Kidney (tissue), 22 donors: ENCODE data around the gene CD27. TPM values are rescaled to one million over a fixed set of nuclear protein-coding genes. Genes with fewer than 3 reads are reported as not detected.

Experiments
- DNase-seq, 5 donors: peaks; one replicate each; pipeline ENCODE4 v3.0.0-alpha.2; 2013 to 2020
- FAIRE-seq: peaks from 2 replicates; lab custom pipeline; 2012; peaks lifted over from hg19 to GRCh38; lab: Jason Lieb, UNC
- H3K27ac ChIP-seq, 2 donors: one replicate each; pipeline ENCODE4 v1.7.0; 2013; ENCODE audit warnings: low read depth in 2 of 2, low read length in 2 of 2, inconsistent platforms in 1 of 2
- H3K27me3 ChIP-seq: one replicate; pipeline ENCODE4 v1.7.1; 2013; ENCODE audit warnings: low read length, inconsistent platforms; ENCODE audit not compliant: control insufficient read depth, insufficient read depth
- H3K36me3 ChIP-seq, 3 donors: one replicate each; pipeline versions ENCODE4 v1.7.0 to v1.7.1; 2013; ENCODE audit warnings: low read length in 3 of 3, control low read depth in 1 of 3, inconsistent platforms in 1 of 3; ENCODE audit not compliant: insufficient read depth in 3 of 3, control insufficient read depth in 2 of 3
- H3K4me1 ChIP-seq, 3 donors: one replicate each; pipeline versions ENCODE4 v1.7.0 to v1.7.1; 2013; ENCODE audit warnings: low read length in 3 of 3, inconsistent platforms in 1 of 3, low read depth in 1 of 3; ENCODE audit not compliant: control insufficient read depth in 2 of 3, insufficient read depth in 2 of 3
- H3K4me3 ChIP-seq, 3 donors: one replicate each; pipeline versions ENCODE4 v1.7.0 to v1.8.1; 2013; ENCODE audit warnings: low read length in 3 of 3, control low read depth in 1 of 3, inconsistent platforms in 1 of 3
- H3K9ac ChIP-seq, 3 donors: one replicate each; pipeline versions ENCODE4 v1.7.0 to v1.7.1; 2013; ENCODE audit warnings: low read length in 3 of 3, control low read depth in 1 of 3, inconsistent platforms in 1 of 3
- H3K9me3 ChIP-seq, 3 donors: one replicate each; pipeline versions ENCODE4 v1.7.0 to v1.7.1; 2013; ENCODE audit warnings: low read length in 3 of 3, control low read depth in 1 of 3, inconsistent platforms in 1 of 3; ENCODE audit not compliant: control insufficient read depth in 2 of 3, insufficient read depth in 1 of 3
- CTCF ChIP-seq: IDR thresholded peaks from 3 replicates; pipeline ENCODE4 v1.5.1; 2012; ENCODE audit warnings: mild to moderate bottlenecking, moderate library complexity, borderline replicate concordance; ENCODE audit not compliant: insufficient read depth; ENCODE audit errors: extremely low read depth
- intact Hi-C: fragments of 100-400 bp; cut with DNase I; formaldehyde crosslinking; loops from one replicate; pipeline ENCODE4 v1.11.1; 2022
- long read RNA-seq, 10 donors: library from polyadenylated mRNA in 1 of 10; unstranded in 1 of 10; transcript quantifications; one replicate each; pipeline ENCODE4 v2.0.0 and lab custom pipeline, GENCODE V29; 2021 to 2026
- polyA plus RNA-seq: library from polyadenylated mRNA; stranded (reverse); fragments of 350-450 nt; fragmentation: Illumina TruSeq; extraction: RNeasy Lipid Tissue Mini Kit (QIAGEN cat#74804); gene quantifications from one replicate; pipeline ENCODE4 v1.2.3, GENCODE V29; 2014; ENCODE audit warnings: low read depth, low replicate concordance; ENCODE audit not compliant: insufficient read depth
- total RNA-seq: library from RNA; stranded (reverse); fragmentation: NEBNext Ultra II Directional; extraction: Animal tissue kit (Norgen Biotek cat#: 25700); gene quantifications from one replicate; pipeline ENCODE4 v1.2.1, GENCODE V29; 2021
- donor health status: control.
- donor health status: control.
- donor health status: control.
- donor health status: control.
- donor health status: control.
- donor health status: DM: yes; HTN: yes; CAD: no.
- donor health status: Normal renal cell carcinoma (clear cell type).

The CD27 gene
- 6.6 TPM for total RNA-seq
- polyA plus RNA-seq = not detected
- long read RNA-seq, donor 1 = 0 reads
- long read RNA-seq, donor 2 = 0 reads
- long read RNA-seq, donor 3 = 0 reads
- long read RNA-seq, donor 4 = 0 reads
- long read RNA-seq, donor 5 = 0 reads
- long read RNA-seq, donor 6 = 0 reads
- long read RNA-seq, donor 7, partial matches to known transcripts = 0 of 5 reads
- long read RNA-seq, donor 7, other reads (novel, unspliced or antisense) = 1 of 5 reads
- long read RNA-seq, donor 8 = 0 reads
- long read RNA-seq, donor 9 = 0 reads
- long read RNA-seq, donor 10 = 0 reads

DNA sequence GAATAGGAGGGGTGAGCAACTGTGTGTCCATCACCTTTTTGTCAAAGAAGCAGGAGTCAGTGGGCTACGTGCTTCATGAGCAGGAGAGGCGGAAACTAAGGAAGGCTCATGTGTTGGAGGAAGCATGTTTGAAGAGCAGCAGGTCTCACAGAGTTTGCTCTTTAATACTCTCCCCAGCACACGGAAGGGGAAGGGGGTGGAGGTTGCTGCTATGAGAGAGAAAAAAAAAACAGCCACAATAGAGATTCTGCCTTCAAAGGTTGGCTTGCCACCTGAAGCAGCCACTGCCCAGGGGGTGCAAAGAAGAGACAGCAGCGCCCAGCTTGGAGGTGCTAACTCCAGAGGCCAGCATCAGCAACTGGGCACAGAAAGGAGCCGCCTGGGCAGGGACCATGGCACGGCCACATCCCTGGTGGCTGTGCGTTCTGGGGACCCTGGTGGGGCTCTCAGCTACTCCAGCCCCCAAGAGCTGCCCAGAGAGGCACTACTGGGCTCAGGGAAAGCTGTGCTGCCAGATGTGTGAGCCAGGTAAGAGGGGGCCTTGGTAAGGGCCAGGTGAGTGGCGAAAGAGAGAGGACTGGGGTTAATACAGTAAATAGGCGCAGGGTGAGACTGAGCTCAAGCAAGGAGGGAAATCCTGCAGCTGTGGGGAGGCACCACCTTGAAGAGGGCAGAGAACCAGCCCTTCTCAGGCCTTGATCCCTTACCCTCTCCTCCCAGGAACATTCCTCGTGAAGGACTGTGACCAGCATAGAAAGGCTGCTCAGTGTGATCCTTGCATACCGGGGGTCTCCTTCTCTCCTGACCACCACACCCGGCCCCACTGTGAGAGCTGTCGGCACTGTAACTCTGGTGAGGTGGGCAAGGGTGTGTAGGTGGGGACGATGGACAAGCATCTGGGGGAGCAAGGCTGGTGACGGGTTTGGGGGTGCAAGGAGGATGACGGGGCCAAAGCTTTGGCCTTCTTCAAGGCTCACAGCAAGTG lies at the start of gene CD27:
Gene CD27 (plus strand): TSS at position 252 of the 985 bp plus-strand sequence. CDS start 141 bp downstream, at position 393.
- no peaks in the 10 kb centered on the region for H3K27me3 ChIP-seq
- no peak for FAIRE-seq
- no peaks in the 10 kb centered on the region for H3K9me3 ChIP-seq
- no peak within 1 kb of the TSS for H3K27ac ChIP-seq
- intact Hi-C loops = no loop called here
- peaks cover 0 to 1% (median under 1%) of the 10 kb centered on the region in 3 donors for H3K4me1 ChIP-seq
- peaks cover 0 to 2% (median 0%) of the 10 kb centered on the region in 3 donors for H3K36me3 ChIP-seq
- H3K4me3 ChIP-seq = no peak within 1 kb of the TSS
- peak in 1 of 5 donors; percentile 66 for DNase-seq
- TF ChIP-seq CTCF = no peak
- no peak within 1 kb of the TSS for H3K9ac ChIP-seq

DNA sequence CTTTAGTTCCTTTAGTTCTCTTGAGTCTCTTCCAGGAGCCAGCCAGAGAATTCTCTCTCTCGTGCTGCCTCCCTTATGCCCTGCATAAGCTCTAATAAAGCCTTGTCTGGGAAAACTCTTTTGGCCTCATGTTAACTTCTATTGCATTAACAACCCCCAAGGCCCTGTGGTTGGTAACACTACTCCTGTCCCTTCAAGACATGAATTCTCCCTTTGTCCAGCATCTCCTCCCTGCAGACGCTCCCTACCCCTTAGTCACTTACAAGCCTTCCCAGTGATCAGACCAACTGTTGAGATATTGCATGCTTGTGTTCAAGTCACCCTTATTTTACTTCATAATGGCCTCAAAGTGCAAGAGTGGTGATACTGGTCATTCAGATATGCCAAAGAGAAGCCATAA lies 48.7 kb upstream of the CD27 start:
- no peaks in the 10 kb centered on the region for H3K9me3 ChIP-seq
- H3K4me1 ChIP-seq = no peaks in the 10 kb centered on the region
- intact Hi-C loops = no loop called here
- no peaks in the 10 kb centered on the region for H3K27me3 ChIP-seq
- H3K4me3 ChIP-seq = no peak overlapping the region
- no peak overlapping the region for H3K9ac ChIP-seq
- H3K27ac ChIP-seq = no peak overlapping the region
- peaks cover 0 to 8% (median 0%) of the 10 kb centered on the region in 3 donors for H3K36me3 ChIP-seq
- no peak for FAIRE-seq
- TF ChIP-seq CTCF = no peak
- DNase-seq = no peak

DNA sequence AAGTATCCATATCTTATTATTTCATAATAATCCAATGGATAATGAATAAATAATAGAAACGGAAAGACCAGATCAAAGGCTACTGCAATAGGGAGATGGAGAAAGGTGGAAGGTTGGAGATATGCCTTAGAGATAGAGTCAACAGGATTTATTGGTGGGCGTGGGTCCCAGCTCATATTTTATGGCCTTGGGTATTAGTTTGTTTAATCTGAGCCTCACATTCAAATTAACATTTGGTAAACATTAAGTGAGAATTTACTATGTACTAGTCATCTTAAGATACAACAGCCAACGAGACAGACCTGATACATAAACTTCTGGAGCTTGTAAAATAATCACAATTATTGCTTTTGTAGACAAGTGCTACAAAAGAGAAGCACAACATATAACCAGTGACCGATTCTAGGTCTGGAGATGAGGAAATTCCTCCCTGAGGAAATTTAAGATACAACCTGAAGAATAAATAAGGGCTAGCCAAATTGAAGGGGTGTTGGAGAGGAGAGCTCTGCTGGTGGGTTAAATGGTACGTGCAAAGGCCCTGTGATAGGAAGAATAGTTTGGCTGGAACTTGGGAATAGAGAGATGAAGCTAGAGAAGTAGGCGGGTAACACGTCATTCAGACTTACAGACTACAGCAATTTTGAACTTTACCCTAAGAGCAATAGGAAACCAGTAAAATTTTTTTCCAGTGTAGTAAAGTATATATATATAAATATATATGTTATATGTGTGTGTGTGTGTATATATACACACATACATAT lies 44.7 kb upstream of the CD27 start:
- Histone ChIP-seq H3K27me3 (no peaks in the 10 kb centered on the region), H3K4me1 (no peaks in the 10 kb centered on the region), H3K9me3 (no peaks in the 10 kb centered on the region), H3K27ac (no peak overlapping the region), H3K4me3 (no peak overlapping the region), H3K36me3 (no peaks in the 10 kb centered on the region), H3K9ac (no peak overlapping the region)
- FAIRE-seq (no peak), DNase-seq (no peak)
- no peak for TF ChIP-seq CTCF
- intact Hi-C loops = no loop called here
